Measurements from ENCODE around the gene ACTN3.

- TF ChIP-seq RFX5 (IDR thresholded peaks at IDR 0.05; ENCODE audit: low read depth, low read length) (no peak), POLR2A (IDR thresholded peaks at IDR 0.05; ENCODE audit: low read depth, low read length) (no peak), RCOR1 (IDR thresholded peaks at IDR 0.05; ENCODE audit: insufficient replicate concordance, low read length) (no peak), MAZ (IDR thresholded peaks at IDR 0.05; ENCODE audit: borderline replicate concordance, low read depth, low read length) (no peak), SMC3 (IDR thresholded peaks at IDR 0.05; ENCODE audit: low read depth, low read length) (no peak), ELK1 (IDR thresholded peaks at IDR 0.05; ENCODE audit: borderline replicate concordance, low read depth, low read length) (no peak), RAD21 (IDR thresholded peaks at IDR 0.05; ENCODE audit: low read length) (no peak), BHLHE40 (IDR thresholded peaks at IDR 0.05; ENCODE audit: low read depth, low read length) (no peak), MAFK (IDR thresholded peaks at IDR 0.05; ENCODE audit: low read depth, low read length) (no peak), CEBPB (IDR thresholded peaks at IDR 0.05; ENCODE audit: low read depth, low read length) (no peak), NFE2L2 (IDR thresholded peaks at IDR 0.05; ENCODE audit: low read depth, low read length) (no peak)
- TF ChIP-seq, protein P1, sequence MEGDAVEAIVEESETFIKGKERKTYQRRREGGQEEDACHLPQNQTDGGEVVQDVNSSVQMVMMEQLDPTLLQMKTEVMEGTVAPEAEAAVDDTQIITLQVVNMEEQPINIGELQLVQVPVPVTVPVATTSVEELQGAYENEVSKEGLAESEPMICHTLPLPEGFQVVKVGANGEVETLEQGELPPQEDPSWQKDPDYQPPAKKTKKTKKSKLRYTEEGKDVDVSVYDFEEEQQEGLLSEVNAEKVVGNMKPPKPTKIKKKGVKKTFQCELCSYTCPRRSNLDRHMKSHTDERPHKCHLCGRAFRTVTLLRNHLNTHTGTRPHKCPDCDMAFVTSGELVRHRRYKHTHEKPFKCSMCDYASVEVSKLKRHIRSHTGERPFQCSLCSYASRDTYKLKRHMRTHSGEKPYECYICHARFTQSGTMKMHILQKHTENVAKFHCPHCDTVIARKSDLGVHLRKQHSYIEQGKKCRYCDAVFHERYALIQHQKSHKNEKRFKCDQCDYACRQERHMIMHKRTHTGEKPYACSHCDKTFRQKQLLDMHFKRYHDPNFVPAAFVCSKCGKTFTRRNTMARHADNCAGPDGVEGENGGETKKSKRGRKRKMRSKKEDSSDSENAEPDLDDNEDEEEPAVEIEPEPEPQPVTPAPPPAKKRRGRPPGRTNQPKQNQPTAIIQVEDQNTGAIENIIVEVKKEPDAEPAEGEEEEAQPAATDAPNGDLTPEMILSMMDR (conservative IDR thresholded peaks at IDR 0.05; ENCODE audit: low read depth, low read length) = no peak
- TF ChIP-seq, protein P2, sequence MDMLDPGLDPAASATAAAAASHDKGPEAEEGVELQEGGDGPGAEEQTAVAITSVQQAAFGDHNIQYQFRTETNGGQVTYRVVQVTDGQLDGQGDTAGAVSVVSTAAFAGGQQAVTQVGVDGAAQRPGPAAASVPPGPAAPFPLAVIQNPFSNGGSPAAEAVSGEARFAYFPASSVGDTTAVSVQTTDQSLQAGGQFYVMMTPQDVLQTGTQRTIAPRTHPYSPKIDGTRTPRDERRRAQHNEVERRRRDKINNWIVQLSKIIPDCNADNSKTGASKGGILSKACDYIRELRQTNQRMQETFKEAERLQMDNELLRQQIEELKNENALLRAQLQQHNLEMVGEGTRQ (IDR thresholded peaks at IDR 0.05; ENCODE audit: low read depth, low read length) = no peak
These were observed 43.4 kb downstream of the ACTN3 start for GRCh38 chr11:66589996-66590675.

Measured in IMR-90 (cell line).